Activated CD4-positive, alpha-beta T cell treated with anti-CD3 and anti-CD28 coated beads, Interleukin-2, amount 10 ng/mL, durations not matched to agents 7 days and 5 days (primary cell): ENCODE measurements around the gene OBSCN. TPM values are rescaled to one million over a fixed set of nuclear protein-coding genes. Genes with fewer than 3 reads are reported as not detected.

Experiments used
- CTCF ChIA-PET: fragments of 350-600 bp; sonication (Branson Sonifier 250); formaldehyde crosslinking; loops from one replicate; lab custom pipeline; 2021; ENCODE audit warnings: antibody characterized with exemption; lab: Charles Lee
- POLR2A ChIA-PET: fragments of 350-600 bp; sonication (Branson Sonifier 250); formaldehyde crosslinking; loops from one replicate; lab custom pipeline; 2021; ENCODE audit warnings: antibody characterized with exemption; lab: Charles Lee
- DNase-seq: peaks from one replicate; pipeline ENCODE4 v3.0.0-alpha.2; 2020
- H3K27ac Mint-ChIP-seq: one replicate; pipeline ENCODE4 v1.8.0; 2021; ENCODE audit warnings: mild to moderate bottlenecking, moderate library complexity, mixed read lengths
- H3K27me3 Mint-ChIP-seq: one replicate; pipeline ENCODE4 v1.8.0; 2021; ENCODE audit warnings: mixed read lengths
- H3K36me3 Mint-ChIP-seq: one replicate; pipeline ENCODE4 v1.8.0; 2021; ENCODE audit warnings: low read depth, mixed read lengths
- H3K4me1 Mint-ChIP-seq: one replicate; pipeline ENCODE4 v1.8.0; 2021; ENCODE audit warnings: mixed read lengths
- H3K4me3 Mint-ChIP-seq: one replicate; pipeline ENCODE4 v1.8.0; 2021; ENCODE audit warnings: mild to moderate bottlenecking, moderate library complexity, mixed read lengths
- H3K9me3 Mint-ChIP-seq: one replicate; pipeline ENCODE4 v1.8.0; 2021; ENCODE audit warnings: mixed read lengths
- total RNA-seq, 2 experiments: library from RNA; stranded (reverse); gene quantifications; one replicate each; pipeline ENCODE4 v1.2.3, GENCODE V29; 2021

OBSCN gene
- total RNA-seq, 2 experiments from 2014 or later, result 13.8 to 21.8 TPM

DNA sequence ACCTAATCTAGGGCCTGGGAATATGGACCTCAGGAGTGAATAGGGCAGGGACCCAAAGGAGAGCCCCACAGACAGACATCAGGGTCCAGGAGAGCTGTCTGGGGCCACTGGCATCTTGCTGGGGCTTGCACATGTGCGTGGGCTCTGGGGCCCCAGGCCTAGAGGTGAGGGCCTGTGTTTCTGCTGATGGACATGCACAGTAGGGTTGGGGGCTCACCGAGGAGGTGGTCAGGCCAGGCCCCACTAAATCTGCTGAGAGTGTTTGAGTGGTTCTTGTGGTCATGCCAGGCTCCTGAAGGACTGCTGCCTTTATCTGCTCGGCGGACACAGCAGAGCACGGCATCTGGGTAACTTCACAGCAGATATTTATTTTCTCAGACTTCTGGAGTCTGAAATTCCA is 87.4 kb downstream of the OBSCN start:
- no peak for DNase-seq
- Mint-ChIP-seq H3K27me3 (no peaks in the 10 kb centered on the region), H3K4me3 (no peak overlapping the region), H3K36me3 (peaks cover 10% of the 10 kb centered on the region), H3K9me3 (peaks cover 18% of the 10 kb centered on the region), H3K27ac (no peak overlapping the region), H3K4me1 (no peaks in the 10 kb centered on the region)
- ChIA-PET CTCF (no interaction called here), POLR2A (no interaction called here)

DNA sequence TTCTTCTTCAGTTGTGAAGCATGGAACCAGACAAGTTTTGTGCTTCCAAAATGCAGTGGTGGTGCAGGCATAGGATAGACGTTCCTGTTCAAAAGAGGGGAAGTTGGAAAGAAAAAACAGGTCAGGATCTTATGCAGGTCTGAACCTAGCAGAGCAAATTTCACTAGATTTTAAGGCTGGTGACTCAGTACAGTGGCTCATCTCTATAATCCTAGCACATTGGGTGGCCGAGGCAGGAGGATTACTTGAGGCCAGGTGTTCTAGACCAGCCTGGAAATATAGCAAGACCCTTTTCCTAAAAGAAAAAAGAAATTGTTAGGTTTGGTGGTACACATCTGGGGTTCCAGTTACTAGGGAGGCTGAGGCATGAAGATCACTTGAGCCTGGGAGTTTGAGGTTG is 88.1 kb downstream of the OBSCN start:
- Mint-ChIP-seq H3K9me3 (peaks cover 24% of the 10 kb centered on the region), H3K36me3 (peaks cover 16% of the 10 kb centered on the region), H3K4me1 (no peaks in the 10 kb centered on the region), H3K27me3 (no peaks in the 10 kb centered on the region), H3K27ac (no peak overlapping the region), H3K4me3 (no peak overlapping the region)
- ChIA-PET CTCF (no interaction called here), POLR2A (no interaction called here)
- DNase-seq, result no peak

DNA sequence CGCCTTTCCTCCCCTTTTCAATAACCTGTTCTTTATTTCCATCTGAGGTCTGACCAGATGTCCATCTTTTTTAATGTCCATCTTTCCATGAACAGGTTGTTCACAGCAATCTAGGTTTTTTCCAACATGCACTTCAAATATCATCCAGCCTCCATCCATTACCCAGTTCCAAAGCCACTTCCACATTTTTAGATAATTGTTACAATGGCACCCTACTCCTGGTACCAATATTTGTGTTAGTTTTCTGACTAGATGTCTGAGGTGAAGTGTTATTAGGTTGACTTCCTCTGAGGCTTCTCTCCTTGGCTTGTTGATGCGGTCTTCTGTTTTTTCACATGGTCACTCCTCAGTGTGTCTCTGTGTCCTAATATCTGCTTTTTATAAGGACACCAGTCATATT is 89.4 kb downstream of the OBSCN start:
- Mint-ChIP-seq H3K4me1 (no peaks in the 10 kb centered on the region), H3K27me3 (no peaks in the 10 kb centered on the region), H3K36me3 (peaks cover 25% of the 10 kb centered on the region), H3K27ac (no peak overlapping the region), H3K9me3 (peaks cover 35% of the 10 kb centered on the region), H3K4me3 (no peak overlapping the region)
- POLR2A ChIA-PET, result no interaction called here
- DNase-seq, result no peak
- CTCF ChIA-PET, result no interaction called here

DNA sequence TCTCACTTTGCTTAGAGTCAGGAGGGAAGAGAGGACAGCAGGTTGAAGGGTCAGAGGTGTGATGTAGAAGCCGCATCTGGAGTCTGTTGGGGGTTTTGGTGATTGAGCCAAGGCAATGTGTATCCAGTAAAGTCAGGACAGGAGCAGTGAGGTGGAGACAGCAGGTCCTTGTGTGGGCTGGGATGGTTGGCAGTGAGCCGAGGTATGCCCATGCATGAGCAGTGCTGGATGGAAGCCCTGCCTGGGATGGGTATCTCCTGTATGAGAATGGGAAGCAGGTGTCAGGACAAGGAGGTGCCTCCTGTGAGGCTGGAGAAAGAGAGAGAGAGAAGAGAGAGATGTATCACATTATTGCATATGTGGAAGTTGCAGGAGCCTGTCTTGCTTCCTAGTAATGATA is 90.0 kb downstream of the OBSCN start:
- no peak overlapping the region for H3K27ac Mint-ChIP-seq
- H3K9me3 Mint-ChIP-seq, result peaks cover 41% of the 10 kb centered on the region
- H3K27me3 Mint-ChIP-seq, result no peaks in the 10 kb centered on the region
- H3K36me3 Mint-ChIP-seq, result peaks cover 30% of the 10 kb centered on the region
- H3K4me1 Mint-ChIP-seq, result no peaks in the 10 kb centered on the region
- POLR2A ChIA-PET, result no interaction called here
- DNase-seq, result no peak
- H3K4me3 Mint-ChIP-seq, result no peak overlapping the region
- CTCF ChIA-PET, result no interaction called here

DNA sequence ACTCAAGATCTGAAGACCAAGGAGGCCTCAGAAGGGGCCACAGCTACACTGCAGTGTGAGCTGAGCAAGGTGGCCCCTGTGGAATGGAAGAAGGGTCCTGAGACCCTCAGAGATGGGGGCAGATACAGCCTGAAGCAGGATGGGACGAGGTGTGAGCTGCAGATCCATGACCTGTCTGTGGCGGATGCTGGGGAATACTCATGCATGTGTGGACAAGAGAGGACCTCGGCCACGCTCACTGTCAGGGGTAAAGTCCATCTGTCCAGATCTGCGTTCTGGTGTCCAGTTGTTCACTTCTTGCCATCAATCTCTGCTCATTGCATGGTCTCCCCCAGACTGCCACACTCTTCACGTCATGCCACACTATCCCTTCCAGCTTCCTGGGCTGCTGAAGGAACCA is 90.6 kb downstream of the OBSCN start:
- H3K27me3 Mint-ChIP-seq, result no peaks in the 10 kb centered on the region
- no peak for DNase-seq
- no peak overlapping the region for H3K4me3 Mint-ChIP-seq
- H3K27ac Mint-ChIP-seq, result no peak overlapping the region
- POLR2A ChIA-PET, result no interaction called here
- peaks cover 45% of the 10 kb centered on the region for H3K9me3 Mint-ChIP-seq
- H3K36me3 Mint-ChIP-seq, result peaks cover 32% of the 10 kb centered on the region
- no peaks in the 10 kb centered on the region for H3K4me1 Mint-ChIP-seq
- CTCF ChIA-PET, result no interaction called here

DNA sequence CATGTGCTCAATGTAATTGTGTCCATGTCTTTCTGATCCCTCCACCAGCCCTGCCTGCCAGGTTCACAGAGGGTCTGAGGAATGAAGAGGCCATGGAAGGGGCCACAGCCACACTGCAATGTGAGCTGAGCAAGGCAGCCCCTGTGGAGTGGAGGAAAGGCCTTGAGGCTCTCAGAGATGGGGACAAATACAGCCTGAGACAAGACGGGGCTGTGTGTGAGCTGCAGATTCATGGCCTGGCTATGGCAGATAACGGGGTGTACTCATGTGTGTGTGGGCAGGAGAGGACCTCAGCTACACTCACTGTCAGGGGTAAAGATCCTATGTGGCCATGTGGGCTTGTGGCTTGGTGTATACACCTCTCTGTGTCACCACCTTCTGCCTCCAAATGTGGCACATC is 91.4 kb downstream of the OBSCN start:
- ChIA-PET CTCF (no interaction called here), POLR2A (no interaction called here)
- H3K27me3 Mint-ChIP-seq, result no peaks in the 10 kb centered on the region
- H3K4me3 Mint-ChIP-seq, result no peak overlapping the region
- peaks cover 33% of the 10 kb centered on the region for H3K36me3 Mint-ChIP-seq
- no peaks in the 10 kb centered on the region for H3K4me1 Mint-ChIP-seq
- H3K9me3 Mint-ChIP-seq, result peaks cover 48% of the 10 kb centered on the region
- H3K27ac Mint-ChIP-seq, result no peak overlapping the region
- DNase-seq, result no peak

DNA sequence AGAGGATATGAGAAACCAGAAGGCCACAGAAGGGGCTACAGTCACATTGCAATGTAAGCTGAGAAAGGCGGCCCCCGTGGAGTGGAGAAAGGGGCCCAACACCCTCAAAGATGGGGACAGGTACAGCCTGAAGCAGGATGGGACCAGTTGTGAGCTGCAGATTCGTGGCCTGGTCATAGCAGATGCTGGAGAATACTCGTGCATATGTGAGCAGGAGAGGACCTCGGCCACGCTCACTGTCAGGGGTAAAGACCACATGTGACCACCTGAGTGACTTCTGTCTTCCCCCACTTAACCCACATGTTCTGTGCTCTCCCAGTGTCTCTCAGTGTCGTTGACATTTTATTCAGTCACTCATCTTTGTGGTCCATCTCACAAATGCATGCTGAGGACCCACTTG is 92.1 kb downstream of the OBSCN start:
- no peak overlapping the region for H3K27ac Mint-ChIP-seq
- no peaks in the 10 kb centered on the region for H3K27me3 Mint-ChIP-seq
- H3K4me1 Mint-ChIP-seq, result no peaks in the 10 kb centered on the region
- POLR2A ChIA-PET, result no interaction called here
- CTCF ChIA-PET, result no interaction called here
- peaks cover 50% of the 10 kb centered on the region for H3K9me3 Mint-ChIP-seq
- peaks cover 34% of the 10 kb centered on the region for H3K36me3 Mint-ChIP-seq
- DNase-seq, result no peak
- H3K4me3 Mint-ChIP-seq, result no peak overlapping the region

DNA sequence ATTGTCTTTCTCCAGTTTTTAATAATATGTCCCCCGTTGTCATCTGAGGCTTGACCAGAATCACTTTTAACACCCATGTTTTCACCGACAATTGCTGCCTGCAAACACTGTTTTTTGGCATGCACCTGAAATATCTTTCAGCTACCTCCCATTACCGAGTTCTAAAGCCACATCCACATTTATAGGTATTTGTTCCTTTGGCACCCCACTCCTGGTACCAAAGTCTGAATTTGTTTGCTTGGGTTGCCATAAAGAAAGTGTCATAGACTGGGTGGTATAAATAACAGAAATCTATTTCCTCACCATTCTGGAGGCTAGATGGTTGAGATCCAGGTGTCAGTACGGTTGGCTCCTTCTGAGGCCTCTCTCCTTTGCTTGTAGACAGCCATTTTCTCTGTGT is 94.2 kb downstream of the OBSCN start:
- no peak for DNase-seq
- POLR2A ChIA-PET, result no interaction called here
- no peak overlapping the region for H3K27ac Mint-ChIP-seq
- no peaks in the 10 kb centered on the region for H3K27me3 Mint-ChIP-seq
- H3K36me3 Mint-ChIP-seq, result peaks cover 32% of the 10 kb centered on the region
- H3K4me1 Mint-ChIP-seq, result no peaks in the 10 kb centered on the region
- CTCF ChIA-PET, result no interaction called here
- H3K9me3 Mint-ChIP-seq, result peaks cover 48% of the 10 kb centered on the region
- no peak overlapping the region for H3K4me3 Mint-ChIP-seq

DNA sequence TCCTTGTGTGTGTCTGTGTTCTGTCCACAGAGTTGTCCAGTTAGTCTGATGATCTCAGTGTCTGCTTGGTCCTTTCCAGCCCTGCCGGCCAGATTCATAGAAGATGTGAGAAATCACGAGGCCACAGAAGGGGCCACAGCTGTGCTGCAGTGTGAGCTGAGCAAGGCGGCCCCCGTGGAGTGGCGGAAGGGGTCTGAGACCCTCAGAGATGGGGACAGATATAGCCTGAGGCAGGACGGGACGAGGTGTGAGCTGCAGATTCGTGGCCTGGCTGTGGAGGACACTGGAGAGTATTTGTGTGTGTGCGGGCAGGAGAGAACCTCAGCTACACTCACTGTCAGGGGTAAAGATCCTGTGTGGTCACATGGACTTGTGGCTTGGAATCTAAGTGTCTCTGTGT is 95.8 kb downstream of the OBSCN start:
- Mint-ChIP-seq H3K4me3 (no peak overlapping the region), H3K27me3 (no peaks in the 10 kb centered on the region), H3K9me3 (peaks cover 36% of the 10 kb centered on the region), H3K4me1 (no peaks in the 10 kb centered on the region), H3K27ac (no peak overlapping the region), H3K36me3 (peaks cover 24% of the 10 kb centered on the region)
- no peak for DNase-seq
- ChIA-PET POLR2A (no interaction called here), CTCF (no interaction called here)

DNA sequence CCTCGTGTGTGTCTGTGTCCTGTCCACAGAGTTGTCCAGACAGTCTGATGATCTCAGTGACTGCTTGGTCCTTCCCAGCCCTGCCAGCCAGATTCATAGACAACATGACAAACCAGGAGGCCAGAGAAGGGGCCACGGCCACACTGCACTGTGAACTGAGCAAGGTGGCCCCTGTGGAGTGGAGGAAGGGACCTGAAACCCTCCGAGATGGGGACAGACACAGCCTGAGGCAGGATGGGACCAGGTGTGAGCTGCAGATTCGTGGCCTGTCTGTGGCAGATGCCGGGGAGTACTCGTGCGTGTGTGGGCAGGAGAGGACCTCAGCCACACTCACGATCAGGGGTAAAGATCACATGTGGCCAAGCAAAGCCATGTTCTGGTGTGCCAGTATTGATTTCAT is 96.4 kb downstream of the OBSCN start:
- Mint-ChIP-seq H3K4me3 (no peak overlapping the region), H3K27me3 (no peaks in the 10 kb centered on the region), H3K4me1 (no peaks in the 10 kb centered on the region), H3K9me3 (peaks cover 32% of the 10 kb centered on the region), H3K36me3 (peaks cover 24% of the 10 kb centered on the region), H3K27ac (no peak overlapping the region)
- no peak for DNase-seq
- POLR2A ChIA-PET, result no interaction called here
- CTCF ChIA-PET, result no interaction called here

DNA sequence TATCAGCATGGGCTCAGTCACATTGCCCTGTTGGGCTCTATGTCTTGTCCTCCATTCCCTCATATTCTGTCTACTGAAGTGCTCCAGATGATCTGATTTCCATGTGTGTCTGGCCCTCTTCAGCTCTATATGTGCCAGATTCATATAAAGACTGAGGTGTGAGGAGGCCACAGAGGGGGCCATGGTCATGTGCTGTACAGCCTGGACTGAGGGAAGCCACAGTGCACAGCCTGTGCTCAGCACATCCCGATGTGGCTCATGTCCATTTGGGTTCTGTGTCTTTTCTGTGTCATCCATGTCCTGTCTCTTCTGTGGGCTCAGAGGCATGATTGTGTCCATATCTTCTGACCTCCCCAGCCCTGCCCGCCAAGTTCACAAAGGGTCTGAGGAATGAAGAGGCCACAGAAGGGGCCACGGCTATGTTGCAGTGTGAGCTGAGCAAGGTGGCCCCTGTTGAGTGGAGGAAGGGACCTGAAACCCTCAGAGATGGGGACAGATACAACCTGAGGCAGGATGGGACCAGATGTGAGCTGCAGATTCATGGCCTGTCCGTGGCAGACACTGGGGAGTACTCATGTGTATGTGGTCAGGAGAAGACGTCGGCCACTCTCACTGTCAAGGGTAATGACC is 97.0 kb downstream of the OBSCN start:
- CTCF ChIA-PET, result no interaction called here
- Mint-ChIP-seq H3K27me3 (no peaks in the 10 kb centered on the region), H3K36me3 (peaks cover 24% of the 10 kb centered on the region), H3K27ac (no peak overlapping the region), H3K4me1 (no peaks in the 10 kb centered on the region), H3K4me3 (no peak overlapping the region), H3K9me3 (peaks cover 32% of the 10 kb centered on the region)
- POLR2A ChIA-PET, result no interaction called here
- no peak for DNase-seq

DNA sequence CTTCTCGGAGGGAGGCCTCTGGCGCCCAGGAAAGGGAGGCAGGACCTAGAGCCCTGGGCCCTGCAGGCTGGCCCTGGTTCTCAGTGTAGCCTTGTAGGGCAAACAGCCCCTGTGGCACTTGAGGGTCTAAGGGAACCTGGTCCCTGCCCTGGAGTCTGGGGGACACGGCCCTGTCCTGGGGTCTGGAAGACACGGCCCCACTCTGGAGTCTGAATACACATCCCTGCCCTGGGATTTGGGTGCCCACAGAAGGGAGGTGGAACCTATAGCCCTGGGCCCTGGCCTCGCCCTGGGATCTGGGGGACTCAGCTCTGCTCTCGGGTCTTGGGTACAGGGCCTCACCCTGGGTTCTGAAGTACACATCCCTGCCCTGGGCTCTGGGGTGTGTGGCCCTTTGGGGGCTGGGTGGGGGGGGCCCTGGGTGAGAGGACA is 97.9 kb downstream of the OBSCN start:
- Mint-ChIP-seq H3K36me3 (peaks cover 20% of the 10 kb centered on the region), H3K9me3 (peaks cover 29% of the 10 kb centered on the region), H3K4me1 (no peaks in the 10 kb centered on the region), H3K27ac (no peak overlapping the region), H3K4me3 (no peak overlapping the region), H3K27me3 (no peaks in the 10 kb centered on the region)
- DNase-seq, result no peak
- ChIA-PET POLR2A (no interaction called here), CTCF (interaction anchor here (0.8 kb wide), 1 partner anchor 11 kb away, joined by 3 read pairs; no protein-coding TSS in a partner anchor)

DNA sequence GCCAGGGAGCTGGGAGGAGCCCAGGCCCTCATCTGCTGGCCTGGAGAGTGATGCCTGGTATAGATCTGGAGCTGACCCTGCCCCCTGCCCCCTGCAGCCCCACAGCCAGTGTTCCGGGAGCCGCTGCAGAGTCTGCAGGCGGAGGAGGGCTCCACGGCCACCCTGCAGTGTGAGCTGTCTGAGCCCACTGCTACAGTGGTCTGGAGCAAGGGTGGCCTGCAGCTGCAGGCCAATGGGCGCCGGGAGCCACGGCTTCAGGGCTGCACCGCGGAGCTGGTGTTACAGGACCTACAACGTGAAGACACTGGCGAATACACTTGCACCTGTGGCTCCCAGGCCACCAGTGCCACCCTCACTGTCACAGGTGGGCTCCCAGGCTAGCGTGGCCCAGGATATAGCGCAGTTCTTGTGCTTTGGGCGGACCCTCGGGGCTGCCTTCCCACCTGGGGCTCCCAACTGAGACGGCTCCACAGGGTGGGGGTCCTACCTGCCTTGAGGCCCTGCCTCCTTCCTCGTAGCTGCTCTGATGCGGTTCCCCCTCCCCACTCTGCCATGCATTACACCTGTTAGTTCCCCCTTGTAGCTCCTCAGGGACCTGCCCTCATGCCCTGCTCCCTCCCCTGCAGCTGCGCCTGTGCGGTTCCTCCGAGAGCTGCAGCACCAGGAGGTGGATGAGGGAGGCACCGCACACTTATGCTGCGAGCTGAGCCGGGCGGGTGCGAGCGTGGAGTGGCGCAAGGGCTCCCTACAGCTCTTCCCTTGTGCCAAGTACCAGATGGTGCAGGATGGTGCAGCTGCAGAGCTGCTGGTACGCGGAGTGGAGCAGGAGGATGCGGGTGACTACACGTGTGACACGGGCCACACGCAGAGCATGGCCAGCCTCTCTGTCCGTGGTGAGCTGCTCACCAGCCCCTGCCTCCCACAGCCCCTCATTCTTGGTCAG is 98.7 kb downstream of the OBSCN start:
- Mint-ChIP-seq H3K9me3 (peaks cover 22% of the 10 kb centered on the region), H3K4me3 (no peak overlapping the region), H3K4me1 (no peaks in the 10 kb centered on the region), H3K36me3 (peaks cover 15% of the 10 kb centered on the region), H3K27me3 (no peaks in the 10 kb centered on the region), H3K27ac (no peak overlapping the region)
- POLR2A ChIA-PET, result no interaction called here
- no peak for DNase-seq
- CTCF ChIA-PET, result interaction anchor here (0.8 kb wide), 1 partner anchor 12 kb away, joined by 3 read pairs; no protein-coding TSS in a partner anchor
